GM18861 (cell line): ENCODE data around the gene HPDL.
"Not testable (repeated sequence)": the region's sequence is repeated elsewhere in the genome, so short reads cannot be mapped to it uniquely, and the experiment has no call there.

Source experiments
- ATAC-seq: cut with Tn5 transposase; IDR thresholded peaks from one replicate; pipeline ENCODE4 v1.9.1; 2021; ENCODE audit not compliant: unreplicated experiment

Gene HPDL

DNA sequence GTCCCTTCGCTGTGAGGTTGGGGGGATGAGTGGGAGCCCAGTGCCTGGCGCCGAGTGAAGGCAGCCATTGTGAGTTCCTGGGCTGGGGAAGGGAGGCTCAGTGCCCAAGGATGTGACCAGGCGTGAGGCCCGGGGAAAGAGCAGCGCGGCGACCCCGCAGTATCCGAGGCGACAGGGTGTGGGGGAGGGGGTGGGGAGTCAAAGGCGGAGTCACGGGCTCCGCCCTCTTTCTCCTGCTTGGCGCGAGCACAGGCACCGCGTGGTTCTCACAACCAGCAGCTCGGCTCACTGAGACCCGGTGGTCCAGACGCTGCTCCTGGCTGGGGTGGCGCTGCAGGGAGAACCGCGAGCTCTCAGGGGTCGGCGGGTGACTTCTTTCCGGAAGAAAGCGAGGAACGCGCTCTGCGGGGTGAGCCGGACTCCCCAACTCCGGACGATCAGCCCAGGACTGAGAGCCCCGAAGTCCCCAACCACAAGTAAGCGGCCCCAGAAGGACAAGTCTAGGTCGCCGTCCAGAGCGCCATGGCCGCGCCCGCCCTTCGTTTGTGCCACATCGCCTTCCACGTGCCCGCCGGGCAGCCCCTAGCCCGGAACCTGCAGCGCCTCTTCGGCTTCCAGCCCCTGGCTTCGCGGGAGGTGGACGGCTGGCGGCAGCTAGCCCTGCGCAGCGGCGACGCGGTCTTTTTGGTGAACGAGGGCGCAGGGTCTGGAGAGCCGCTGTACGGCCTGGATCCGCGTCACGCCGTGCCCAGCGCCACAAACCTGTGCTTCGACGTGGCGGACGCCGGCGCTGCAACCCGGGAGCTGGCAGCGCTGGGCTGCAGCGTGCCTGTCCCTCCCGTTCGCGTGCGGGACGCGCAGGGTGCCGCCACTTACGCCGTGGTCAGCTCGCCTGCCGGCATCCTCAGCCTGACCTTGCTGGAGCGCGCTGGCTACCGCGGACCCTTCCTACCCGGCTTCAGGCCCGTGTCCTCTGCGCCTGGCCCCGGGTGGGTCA, at the start of gene HPDL:
HPDL (plus strand) TSS at position 269 of the 997 bp plus-strand sequence; CDS start at position 523, 254 bp downstream.
- ATAC-seq, result no peak

DNA sequence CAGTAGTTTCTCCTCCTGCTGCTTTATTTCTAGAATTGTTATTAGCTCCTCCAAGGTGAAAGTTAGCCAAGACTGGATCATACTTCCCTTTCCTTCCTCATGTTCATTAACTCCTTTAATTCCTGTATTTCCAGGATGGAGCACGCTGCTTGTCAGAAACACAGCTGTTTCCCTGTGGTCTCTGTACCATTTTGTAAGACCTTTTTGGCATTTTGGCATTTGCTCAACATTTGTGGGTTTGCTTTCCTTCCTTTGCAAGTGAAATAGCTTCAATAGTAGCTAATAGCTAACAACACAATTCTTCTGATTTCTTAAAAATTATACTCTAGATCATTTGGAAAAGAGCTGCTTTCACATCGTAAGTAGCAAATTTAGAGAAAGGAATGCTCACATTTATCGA, 44.3 kb upstream of the HPDL start:
- no peak for ATAC-seq

DNA sequence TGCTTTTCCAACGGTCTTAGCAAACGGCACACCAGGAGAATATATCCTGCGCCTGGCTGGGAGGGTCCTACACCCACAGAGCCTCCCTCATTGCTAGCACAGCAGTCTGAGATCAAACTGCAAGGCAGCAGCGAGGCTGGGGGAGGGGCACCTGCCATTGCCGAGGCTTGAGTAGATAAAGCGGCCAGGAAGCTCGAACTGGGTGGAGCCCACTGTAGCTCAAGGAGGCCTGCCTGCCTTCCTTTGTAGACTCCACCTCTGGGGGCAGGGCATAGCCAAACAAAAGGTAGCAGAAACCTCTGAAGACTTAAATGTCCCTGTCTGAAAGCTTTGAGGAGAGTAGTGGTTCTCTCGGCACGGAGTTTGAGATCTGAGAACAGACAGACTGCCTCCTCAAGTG, 41.8 kb upstream of the HPDL start:
- not testable (repeated sequence) for ATAC-seq

DNA sequence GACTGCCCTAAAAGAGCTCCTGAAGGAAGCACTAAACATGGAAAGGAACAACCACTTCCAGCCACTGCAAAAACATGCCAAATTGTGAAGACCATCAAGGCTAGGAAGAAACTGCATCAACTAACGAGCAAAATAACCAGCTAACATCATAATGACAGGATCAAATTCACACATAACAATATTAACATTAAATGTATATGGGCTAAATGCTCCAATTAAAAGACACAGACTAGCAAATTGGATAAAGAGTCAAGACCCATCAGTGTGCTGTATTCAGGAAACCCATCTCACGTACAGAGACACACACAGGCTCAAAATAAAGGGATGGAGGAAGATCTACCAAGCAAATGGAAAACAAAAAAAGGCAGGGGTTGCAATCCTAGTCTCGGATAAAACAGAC, 40.2 kb upstream of the HPDL start:
- not testable (repeated sequence) for ATAC-seq

DNA sequence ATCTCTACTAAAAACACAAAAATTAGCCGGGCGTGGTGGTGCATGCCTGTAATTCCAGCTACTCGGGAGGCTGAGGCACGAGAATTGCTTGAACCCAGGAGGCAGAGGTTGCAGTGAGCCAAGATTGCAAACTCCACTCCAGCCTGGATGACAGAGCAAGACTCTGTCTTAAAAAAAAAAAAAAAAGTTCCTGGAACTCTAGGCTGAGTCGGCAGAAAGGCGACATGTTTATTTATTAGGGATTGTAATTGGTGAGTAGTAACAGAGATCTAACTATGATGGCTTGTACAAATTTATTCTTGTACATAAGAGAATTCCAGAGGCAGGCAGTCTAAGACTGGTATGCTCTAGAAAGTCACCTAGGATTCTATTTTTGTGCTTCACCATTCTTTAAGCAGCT, 35.7 kb upstream of the HPDL start:
- not testable (repeated sequence) for ATAC-seq

DNA sequence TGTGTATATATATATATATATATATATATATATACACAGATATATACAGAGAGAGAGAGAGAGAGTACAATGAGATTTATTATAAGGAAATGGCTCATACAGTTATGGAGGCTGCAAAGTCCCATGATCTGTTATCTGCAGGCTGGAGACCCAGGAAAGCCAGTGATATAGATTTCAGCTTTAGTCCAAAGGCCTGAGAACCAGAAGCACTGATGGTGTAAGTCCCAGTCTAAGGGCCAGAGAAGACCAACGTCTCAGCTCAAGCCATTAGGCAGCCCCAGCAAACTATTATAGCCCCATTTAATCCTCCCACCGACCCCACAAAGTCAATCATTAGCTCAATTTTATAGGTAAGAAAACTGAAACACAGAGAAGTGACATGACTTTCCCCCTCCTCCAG, 35.0 kb upstream of the HPDL start:
- ATAC-seq, result no peak

DNA sequence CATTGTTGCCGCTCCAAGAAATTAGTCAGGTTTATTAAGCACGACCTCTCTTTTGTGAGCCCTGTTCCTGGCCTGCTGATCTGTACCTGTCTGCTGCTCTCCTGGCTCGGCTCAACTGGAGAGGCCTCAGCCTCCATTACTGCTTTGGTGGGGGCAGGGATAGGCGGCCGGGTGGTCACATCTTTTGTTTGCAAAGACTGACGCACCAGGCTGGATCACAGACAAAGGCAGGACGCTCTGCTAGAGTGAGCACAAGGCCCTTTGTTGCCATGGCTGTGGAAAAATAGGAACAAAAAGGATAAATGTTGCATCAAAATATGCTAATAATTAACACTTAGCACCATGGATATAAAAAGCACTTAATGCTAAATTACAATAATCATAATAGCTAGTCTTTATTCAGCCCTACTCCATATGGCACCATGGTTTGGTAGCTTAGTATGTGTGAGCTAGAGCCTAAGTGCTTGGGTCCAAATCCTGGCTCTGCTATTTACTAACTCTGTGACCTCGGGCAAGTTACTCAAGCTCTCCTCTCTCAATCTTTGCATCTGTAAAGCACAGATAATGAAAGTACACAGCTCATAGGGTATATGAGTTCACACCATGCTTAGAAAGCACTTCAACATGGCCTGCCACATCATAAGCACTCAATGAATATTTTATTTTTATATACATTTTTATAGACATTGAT, 28.9 kb upstream of the HPDL start:
- no peak for ATAC-seq

DNA sequence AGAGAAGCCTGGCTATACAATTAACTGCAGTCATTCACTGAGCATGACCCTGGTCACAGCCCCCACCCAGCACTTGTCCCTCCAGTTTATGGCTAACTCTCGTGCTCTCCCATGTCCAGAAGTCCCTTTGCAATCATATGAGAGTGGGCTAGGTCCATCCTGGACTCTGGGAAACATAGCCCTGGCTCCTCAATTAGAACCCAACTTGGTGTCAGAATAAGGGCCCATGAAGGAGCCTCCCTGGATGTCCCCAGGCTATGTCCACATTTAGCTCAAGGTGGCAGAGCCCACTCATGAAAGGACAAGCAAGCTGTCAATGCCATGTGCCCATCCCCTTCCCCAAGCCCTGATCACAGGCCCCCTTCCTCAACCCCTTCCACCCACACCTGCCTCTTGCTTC, 27.4 kb upstream of the HPDL start:
- no peak for ATAC-seq

DNA sequence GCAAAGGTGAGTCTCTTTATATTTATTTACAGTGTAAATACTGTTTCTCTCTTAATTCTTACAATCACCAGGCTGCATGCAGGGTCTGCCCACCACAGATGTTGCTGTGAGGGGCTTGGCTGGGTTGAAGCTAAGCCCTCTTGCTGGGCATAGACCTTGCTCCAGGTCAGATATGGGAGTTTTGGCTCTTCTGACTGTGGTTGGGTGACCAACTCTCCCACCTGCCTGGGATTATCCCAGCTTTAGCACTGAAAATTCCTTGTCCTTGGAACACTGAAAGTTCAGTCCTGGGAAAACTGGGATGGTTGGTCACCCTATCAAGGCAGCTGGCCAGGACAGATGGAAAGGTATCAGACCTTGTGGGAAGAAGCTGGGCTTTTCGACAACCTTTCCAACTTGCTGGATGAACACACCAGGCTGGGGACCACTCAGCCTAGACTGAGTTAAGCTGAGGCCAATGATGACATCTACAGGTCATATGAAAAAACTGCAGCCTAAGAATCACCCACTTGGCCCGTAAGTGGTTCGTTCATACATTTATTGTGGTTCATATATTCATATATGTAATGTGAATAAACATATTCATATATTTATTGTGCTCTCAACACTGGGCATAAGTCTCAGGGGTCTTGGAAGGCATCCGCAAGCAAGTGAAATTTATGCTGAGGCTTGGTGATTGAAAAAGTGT, 26.6 kb upstream of the HPDL start:
- no peak for ATAC-seq

DNA sequence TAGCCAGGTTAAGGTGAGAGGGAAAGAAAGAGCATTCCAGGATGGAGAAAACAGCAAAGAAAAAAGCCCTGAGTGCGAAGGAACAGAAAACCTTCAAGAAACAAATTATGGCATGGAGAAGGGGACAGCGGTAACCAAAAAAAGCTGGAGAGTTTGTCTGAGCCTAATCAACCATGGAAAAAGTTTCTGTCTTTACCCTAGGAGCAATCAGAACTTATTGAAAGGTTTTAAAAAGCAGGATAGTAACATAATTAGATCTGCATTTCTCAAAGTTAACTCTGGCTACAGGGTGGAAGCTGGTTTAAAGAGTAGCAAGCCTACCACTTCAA, 26.1 kb upstream of the HPDL start:
- no peak for ATAC-seq

DNA sequence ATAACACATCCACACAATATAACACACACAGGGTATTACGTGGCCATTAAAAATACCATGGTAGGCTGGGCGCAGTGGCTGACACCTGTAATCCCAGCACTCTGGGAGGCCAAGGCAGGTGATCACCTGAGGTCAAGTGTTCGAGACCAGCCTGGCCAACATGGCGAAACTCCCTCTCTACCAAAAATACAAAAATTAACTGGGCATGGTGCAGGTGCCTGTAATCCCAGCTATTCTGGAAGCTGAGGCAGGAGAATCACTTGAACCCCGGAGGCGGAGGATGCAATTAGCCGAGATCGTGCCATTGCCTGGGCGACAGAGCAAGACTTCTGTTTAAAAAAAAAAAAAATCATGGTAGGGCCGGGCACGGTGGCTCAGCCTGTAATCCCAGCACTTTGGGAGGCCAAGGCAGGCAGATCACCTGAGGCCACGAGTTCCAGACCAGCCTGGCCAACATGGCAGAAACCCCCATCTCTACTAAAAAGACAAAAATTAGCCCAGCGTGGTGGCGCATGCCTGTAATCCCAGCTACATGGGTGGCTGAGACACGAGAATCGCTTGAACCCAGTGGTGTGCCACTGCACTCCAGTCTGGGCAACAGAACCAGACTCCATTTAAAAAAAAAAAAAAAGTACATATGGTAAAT, 24.1 kb upstream of the HPDL start:
- no peak for ATAC-seq

DNA sequence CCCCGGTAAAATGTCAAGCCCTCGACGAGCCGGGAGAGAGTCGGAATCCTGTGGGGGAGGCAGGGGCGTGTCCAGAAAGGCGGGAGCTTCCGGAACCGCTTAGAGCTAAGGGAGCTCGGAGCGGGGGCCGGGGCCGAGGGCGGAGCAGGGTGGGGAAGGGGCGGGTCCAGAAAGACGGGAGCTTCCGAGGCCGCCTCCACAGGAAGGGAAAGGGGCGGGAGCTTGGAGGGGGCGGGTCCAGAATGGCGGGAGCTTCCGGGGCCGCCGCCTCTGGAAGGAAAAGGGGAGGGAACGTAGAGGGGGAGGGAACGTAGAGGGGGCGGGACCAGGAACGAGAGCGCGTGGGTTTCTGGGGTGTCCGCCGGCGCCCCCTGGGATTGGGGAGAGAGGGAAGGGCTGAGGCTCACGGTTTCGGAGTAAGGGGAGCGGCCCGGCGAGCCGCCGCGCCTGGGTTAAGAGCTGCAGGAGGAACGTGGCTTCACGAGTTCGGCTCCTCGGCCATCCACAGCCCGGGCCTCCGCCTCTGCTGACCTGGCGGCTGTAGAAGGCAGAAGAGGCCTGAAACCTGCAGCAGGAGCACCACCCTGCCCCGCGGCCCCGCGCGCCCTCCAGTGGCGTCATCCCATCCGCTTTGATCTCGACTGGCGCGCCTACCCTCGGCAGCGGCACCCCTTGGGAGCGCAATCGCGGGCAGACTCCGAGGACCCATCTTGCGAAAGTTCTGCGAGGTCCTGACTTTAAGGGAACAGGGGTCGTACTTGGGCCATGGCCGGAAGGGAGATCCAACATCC, 23.0 kb upstream of the HPDL start:
- ATAC-seq, result peak; percentile 50

DNA sequence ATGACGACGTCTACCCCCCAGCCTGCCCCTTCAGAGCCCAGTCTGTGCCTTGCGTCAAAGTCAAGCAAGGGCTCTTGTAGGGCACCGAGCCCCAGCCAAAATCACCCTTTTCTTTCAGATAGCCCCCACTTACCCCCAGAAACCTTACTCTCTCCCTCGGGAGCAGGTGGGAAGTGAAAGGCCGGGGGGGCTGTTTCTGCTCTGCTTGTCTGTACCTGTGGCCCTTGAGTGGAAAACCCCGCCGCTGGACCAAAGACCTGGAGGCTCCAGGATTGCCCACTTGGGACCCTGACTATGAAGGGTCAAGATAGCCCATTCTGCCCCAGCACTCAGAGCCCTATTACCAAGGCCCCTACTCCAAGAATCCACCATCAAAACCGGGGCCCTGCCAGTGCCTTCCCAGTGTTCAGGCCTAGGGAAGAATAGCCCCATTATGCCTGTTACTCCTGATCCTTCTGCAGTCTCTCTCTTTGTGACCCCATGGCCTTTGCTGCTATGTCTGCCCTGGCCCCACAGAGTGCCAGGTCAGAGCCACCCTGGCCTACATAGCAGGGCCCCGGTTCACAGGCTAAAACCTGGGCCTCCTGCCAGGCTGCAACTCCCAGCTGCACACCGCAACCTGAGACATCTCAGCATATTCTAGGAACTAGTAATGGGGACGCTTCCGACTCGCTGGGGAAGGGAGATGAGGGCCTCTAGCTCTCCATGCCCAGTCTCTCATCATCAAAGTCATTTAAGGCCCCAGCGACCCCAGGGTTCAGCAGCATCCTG, 22.2 kb upstream of the HPDL start:
- no peak for ATAC-seq

DNA sequence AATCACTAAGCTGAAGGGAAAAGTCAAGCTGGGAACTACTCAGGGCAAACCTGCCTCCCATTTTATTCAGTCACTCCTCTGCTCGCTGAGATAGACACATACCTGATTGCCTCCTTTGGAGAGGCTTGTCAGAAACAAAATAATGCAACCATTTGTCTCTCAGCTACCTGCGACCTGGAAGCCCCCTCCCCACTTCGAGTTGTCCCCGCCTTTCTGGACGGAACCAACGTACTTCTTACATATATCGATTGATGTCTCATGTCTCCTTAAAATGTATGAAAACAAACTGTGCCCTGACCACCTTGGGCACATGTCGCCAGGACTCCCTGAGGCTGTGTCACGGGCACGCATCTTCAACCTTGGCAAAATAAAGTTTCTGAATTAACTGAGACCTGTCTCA, 21.5 kb upstream of the HPDL start:
- no peak for ATAC-seq

DNA sequence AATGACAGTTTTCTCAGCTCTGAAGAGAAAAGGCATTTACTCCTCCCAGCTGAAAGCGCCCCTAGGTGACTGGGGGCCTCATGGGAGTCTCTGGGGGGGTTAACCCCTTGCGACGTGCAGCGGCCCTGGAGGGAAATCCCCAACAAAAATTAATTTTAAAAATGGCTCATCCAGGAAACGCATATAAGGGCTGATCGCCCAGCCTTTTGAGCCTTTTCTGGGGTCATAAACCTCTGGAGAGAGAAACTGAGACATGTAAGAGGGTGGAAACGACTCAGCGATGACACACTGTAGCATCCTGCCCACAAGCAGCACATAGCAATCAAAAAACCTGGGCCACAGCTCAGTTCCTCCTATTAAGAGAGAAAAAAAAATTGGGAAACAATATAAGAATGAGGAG, 20.4 kb upstream of the HPDL start:
- ATAC-seq, result no peak

DNA sequence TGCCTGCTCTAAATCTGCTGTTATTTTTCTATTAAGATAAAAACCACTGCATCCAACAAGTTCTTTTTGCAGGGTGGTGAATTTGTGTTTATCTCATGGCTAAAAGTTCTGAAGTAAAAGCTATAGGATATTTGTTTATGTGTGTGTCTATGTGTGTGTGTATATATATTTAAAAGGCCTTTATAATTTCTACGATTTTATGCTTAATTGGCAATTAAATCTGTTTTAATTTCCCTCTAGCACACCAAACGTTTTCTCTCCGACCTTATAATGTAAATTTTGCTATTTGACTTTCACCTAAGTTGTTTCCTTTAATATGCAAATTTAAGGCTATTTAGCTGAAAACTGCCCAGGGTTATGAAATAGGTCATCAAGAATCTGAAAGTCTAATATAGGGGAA, 19.8 kb upstream of the HPDL start:
- ATAC-seq, result no peak

DNA sequence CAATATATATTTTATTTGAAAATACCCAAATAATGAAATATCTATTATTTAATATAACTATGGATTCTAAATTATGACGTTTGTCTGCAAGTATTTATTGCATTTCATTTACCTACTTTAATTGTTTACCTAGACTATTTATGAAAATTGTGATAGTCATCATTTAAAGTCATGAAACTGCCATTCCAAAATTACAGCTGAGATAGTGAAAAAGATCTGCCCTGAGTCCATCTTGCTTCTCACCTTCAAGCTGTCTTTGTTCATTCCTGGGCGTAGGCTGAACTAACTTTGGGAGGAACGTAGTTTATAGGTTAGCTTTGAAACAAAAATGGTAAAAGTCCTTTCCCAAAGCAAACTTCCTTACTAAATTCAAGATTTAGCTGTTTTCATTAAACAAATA, 12.4 kb upstream of the HPDL start:
- ATAC-seq, result no peak

DNA sequence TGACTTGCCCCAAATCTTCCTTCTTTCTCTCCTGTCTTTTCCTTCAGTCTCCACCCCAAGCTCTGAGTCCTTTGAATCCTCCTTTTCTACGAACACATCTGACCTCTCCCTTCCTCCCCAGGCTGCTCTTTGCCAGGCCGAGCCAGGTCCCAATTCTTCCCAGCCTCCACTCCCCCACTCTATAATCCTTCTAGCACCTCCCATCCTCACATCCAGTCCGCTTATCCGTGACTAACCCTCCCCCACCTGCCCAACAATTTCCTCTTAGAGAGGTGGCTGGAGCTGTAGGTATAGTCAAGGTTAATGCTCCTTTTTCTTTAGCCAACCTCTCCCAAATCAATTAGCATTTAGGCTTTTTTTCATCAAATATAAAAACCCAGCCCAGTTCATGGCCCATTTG, 9.5 kb upstream of the HPDL start:
- ATAC-seq, result no peak

DNA sequence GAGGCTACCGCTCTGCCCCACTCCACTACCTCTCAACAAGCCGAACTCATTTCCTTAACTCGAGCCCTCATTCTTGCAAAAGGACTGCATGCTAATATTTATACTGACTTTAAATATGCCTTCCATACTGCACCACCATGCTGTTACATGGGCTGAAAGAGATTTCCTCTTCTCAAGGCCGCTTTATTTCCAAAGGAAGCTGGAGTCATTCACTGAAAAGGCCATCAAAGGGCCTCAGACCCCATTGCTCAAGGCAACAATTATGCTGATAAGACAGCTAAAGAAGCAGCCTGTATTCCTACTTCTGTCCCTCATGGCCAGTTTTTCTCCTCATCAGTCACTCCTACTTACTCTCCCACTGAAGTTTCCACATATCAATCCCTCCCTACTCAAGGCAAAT, 6.9 kb upstream of the HPDL start:
- ATAC-seq, result no peak

DNA sequence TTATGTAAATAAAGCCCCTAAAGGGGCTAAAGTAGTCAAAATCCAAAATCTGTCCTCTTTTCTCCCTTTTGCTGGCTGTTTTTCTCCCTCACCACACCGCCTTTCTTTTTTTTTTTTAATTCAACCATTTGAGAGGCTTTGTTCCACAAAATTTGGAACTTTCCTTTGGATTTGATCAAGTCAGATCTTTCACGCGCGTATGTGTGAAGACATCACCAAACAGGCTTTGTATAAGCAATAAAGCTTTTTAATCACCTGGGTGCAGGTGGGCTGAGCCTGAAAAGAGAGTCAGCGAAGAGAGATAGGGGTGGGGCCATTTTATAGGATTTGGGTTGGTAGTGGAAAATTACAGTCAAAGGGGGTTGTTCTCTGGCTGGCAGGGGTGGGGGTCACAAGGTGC, 5.3 kb upstream of the HPDL start:
- no peak for ATAC-seq
